Measurements from ENCODE around the gene ZDHHC18. TPM values are rescaled to one million over a fixed set of nuclear protein-coding genes. Genes with fewer than 3 reads are reported as not detected.

Gene ZDHHC18
- total RNA-seq, 1 donor from 2014 or later, result 22.3 TPM

GRCh38 chr1:26785611-26786436 lies 40.7 kb upstream of the ZDHHC18 start:
- Histone ChIP-seq H3K79me2 (ENCODE audit: insufficient read depth, low read length) (peaks cover 12% of the 10 kb centered on the region), H4K20me1 (ENCODE audit: insufficient read depth, low read length) (peaks cover 12% of the 10 kb centered on the region), H3K4me3 (ENCODE audit: insufficient read depth, low read depth, low read length) (no peak overlapping the region), H3K4me2 (ENCODE audit: low read length) (peak overlapping the region; percentile 96), H3K36me3 (ENCODE audit: insufficient read depth, low read length) (peaks cover 17% of the 10 kb centered on the region), H3K4me1 (ENCODE audit: insufficient read depth, low read length) (peaks cover 55% of the 10 kb centered on the region), H3K9me3 (ENCODE audit: insufficient read depth, low read depth, low read length) (no peaks in the 10 kb centered on the region), H2AFZ (ENCODE audit: low read depth, low read length) (no peak overlapping the region), H3K27ac (ENCODE audit: low read depth, low read length) (peak overlapping the region; percentile 95), H3K9ac (ENCODE audit: low read length) (peak overlapping the region; percentile 92), H3K27me3 (ENCODE audit: insufficient read depth, low read length) (no peaks in the 10 kb centered on the region)
- Mint-ChIP-seq H3K4me1 (ENCODE audit: low read depth, unreplicated experiment) (peaks cover 64% of the 10 kb centered on the region), H3K36me3 (ENCODE audit: low read depth, unreplicated experiment) (peaks cover 2% of the 10 kb centered on the region), H3K4me3 (ENCODE audit: unreplicated experiment) (peak overlapping the region; percentile 90), H3K9me3 (ENCODE audit: unreplicated experiment) (no peaks in the 10 kb centered on the region), H3K27me3 (ENCODE audit: low read depth, unreplicated experiment) (no peaks in the 10 kb centered on the region), H3K27ac (ENCODE audit: unreplicated experiment) (peak overlapping the region; percentile 100)
- peak; percentile 56 for DNase-seq (ENCODE audit: low read depth)
- FAIRE-seq, result no peak
- TF ChIP-seq EZH2 (IDR thresholded peaks at IDR 0.05; ENCODE audit: insufficient read depth, low read length), result no peak
- no peak for TF ChIP-seq CTCF (IDR thresholded peaks at IDR 0.05; ENCODE audit: insufficient read depth, low read depth, low read length)

GRCh38 chr1:26786437-26787380 lies 39.8 kb upstream of the ZDHHC18 start:
- Mint-ChIP-seq H3K4me3 (ENCODE audit: unreplicated experiment) (peak overlapping the region; percentile 90), H3K27ac (ENCODE audit: unreplicated experiment) (peak overlapping the region; percentile 100), H3K27me3 (ENCODE audit: low read depth, unreplicated experiment) (no peaks in the 10 kb centered on the region), H3K36me3 (ENCODE audit: low read depth, unreplicated experiment) (peaks cover 4% of the 10 kb centered on the region), H3K4me1 (ENCODE audit: low read depth, unreplicated experiment) (peaks cover 61% of the 10 kb centered on the region), H3K9me3 (ENCODE audit: unreplicated experiment) (no peaks in the 10 kb centered on the region)
- H3K27ac ChIP-seq (ENCODE audit: low read depth, low read length), result peak overlapping the region; percentile 95
- DNase-seq (ENCODE audit: low read depth) (peak; percentile 88), FAIRE-seq (peak; percentile 17)
- peaks cover 55% of the 10 kb centered on the region for H3K4me1 ChIP-seq (ENCODE audit: insufficient read depth, low read length)
- H3K9ac ChIP-seq (ENCODE audit: low read length), result peak overlapping the region; percentile 92
- peaks cover 12% of the 10 kb centered on the region for H3K79me2 ChIP-seq (ENCODE audit: insufficient read depth, low read length)
- H2AFZ ChIP-seq (ENCODE audit: low read depth, low read length), result no peak overlapping the region
- H3K4me3 ChIP-seq (ENCODE audit: insufficient read depth, low read depth, low read length), result peak overlapping the region; percentile 71
- peaks cover 10% of the 10 kb centered on the region for H3K36me3 ChIP-seq (ENCODE audit: insufficient read depth, low read length)
- H3K27me3 ChIP-seq (ENCODE audit: insufficient read depth, low read length), result no peaks in the 10 kb centered on the region
- peak overlapping the region; percentile 96 for H3K4me2 ChIP-seq (ENCODE audit: low read length)
- no peaks in the 10 kb centered on the region for H3K9me3 ChIP-seq (ENCODE audit: insufficient read depth, low read depth, low read length)
- peaks cover 3% of the 10 kb centered on the region for H4K20me1 ChIP-seq (ENCODE audit: insufficient read depth, low read length)
- TF ChIP-seq CTCF (IDR thresholded peaks at IDR 0.05; ENCODE audit: insufficient read depth, low read depth, low read length) (no peak), EZH2 (IDR thresholded peaks at IDR 0.05; ENCODE audit: insufficient read depth, low read length) (no peak)
